ENCODE results near the gene OPCML. TPM values are rescaled to one million over a fixed set of nuclear protein-coding genes. Genes with fewer than 3 reads are reported as not detected.

OPCML gene
- total RNA-seq, 1 donor from 2014 or later = 2.7 TPM

DNA sequence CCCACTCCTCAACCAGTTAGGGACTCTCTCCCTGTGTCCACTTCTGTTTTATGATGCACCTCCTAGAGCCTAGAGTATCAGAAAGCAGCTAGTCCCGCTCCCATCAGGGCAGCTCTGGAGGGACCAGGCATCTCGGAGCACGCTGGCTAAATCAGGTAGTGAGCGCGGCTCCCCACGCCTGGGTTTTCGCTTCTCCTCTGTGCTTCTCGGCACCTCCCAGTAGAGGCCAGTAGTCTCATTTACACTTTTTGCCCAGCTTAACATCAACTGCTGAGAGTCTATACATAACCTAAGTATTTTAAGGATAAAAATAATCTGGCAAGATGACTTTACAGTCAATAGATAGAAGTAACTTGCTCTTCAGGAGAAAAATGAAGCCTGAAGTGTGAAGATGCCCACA is 473.8 kb downstream of the OPCML start:
- Mint-ChIP-seq H3K27ac (ENCODE audit: unreplicated experiment) (no peak overlapping the region), H3K9me3 (ENCODE audit: low read depth) (no peaks in the 10 kb centered on the region), H3K27me3 (ENCODE audit: low read depth) (peaks cover 7% of the 10 kb centered on the region), H3K4me1 (ENCODE audit: low read depth) (no peaks in the 10 kb centered on the region), H3K36me3 (ENCODE audit: low read depth) (no peaks in the 10 kb centered on the region), H3K4me3 (ENCODE audit: unreplicated experiment) (no peak overlapping the region)
- TF ChIP-seq, protein P1, sequence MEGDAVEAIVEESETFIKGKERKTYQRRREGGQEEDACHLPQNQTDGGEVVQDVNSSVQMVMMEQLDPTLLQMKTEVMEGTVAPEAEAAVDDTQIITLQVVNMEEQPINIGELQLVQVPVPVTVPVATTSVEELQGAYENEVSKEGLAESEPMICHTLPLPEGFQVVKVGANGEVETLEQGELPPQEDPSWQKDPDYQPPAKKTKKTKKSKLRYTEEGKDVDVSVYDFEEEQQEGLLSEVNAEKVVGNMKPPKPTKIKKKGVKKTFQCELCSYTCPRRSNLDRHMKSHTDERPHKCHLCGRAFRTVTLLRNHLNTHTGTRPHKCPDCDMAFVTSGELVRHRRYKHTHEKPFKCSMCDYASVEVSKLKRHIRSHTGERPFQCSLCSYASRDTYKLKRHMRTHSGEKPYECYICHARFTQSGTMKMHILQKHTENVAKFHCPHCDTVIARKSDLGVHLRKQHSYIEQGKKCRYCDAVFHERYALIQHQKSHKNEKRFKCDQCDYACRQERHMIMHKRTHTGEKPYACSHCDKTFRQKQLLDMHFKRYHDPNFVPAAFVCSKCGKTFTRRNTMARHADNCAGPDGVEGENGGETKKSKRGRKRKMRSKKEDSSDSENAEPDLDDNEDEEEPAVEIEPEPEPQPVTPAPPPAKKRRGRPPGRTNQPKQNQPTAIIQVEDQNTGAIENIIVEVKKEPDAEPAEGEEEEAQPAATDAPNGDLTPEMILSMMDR (IDR thresholded peaks at IDR 0.05) = no peak
- DNase-seq (ENCODE audit: low spot score) = no peak

DNA sequence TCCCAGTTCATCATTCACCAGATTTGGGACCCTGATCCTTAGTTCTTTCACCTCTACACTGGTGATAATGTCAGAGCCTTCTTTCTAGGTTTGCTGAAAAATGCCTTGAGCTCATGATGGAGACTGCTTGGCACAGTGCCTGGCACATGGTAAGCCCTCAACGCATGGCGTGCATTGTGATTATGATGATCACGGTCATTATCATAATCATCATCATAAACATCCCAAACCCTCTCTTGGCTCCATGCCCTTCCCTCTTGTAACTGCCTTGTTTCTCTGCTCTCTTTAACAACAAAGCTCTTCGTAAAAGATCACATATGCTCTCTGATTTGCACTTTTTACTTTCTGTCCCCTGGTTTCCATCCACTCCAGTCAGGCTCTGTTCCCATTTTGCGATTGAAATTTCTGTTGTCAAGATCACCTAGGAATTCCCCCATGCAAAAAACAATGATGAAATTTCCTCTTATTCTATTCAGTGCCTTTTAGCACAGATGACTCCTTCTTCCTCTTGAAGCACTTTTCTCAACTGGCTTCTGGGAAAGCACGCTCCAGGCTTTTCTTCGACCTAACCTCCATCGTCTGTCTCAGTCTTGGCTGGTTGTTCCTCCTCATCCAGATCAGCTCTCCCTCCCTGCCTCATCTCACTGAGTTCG is 479.1 kb downstream of the OPCML start:
- H3K27ac Mint-ChIP-seq (ENCODE audit: unreplicated experiment) = no peak overlapping the region
- no peak for DNase-seq (ENCODE audit: low spot score)
- TF ChIP-seq, protein P1 (IDR thresholded peaks at IDR 0.05) = no peak
- H3K4me3 Mint-ChIP-seq (ENCODE audit: unreplicated experiment) = no peak overlapping the region
- no peaks in the 10 kb centered on the region for H3K9me3 Mint-ChIP-seq (ENCODE audit: low read depth)
- H3K4me1 Mint-ChIP-seq (ENCODE audit: low read depth) = no peaks in the 10 kb centered on the region
- H3K27me3 Mint-ChIP-seq (ENCODE audit: low read depth) = peaks cover 4% of the 10 kb centered on the region
- H3K36me3 Mint-ChIP-seq (ENCODE audit: low read depth) = no peaks in the 10 kb centered on the region

DNA sequence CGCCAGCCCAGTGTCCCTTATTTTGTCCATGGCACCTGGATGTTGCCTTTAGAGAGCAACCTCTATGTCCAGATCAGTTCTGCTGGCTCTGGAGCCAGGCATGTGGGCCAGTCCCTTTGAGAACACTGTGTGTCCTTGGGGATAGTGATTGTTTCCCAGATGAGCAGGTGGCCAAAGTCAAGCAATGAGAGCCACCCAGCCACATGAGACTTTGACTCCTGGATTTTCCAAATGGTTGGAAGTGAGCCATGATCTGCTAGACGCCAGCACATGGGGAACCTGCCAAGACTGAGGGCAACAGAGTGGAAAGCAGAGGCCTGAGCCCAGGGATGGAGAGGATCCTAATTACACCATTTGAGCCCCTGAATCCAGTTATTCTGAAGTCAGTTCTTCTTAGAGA is 479.8 kb downstream of the OPCML start:
- no peaks in the 10 kb centered on the region for H3K36me3 Mint-ChIP-seq (ENCODE audit: low read depth)
- H3K4me1 Mint-ChIP-seq (ENCODE audit: low read depth) = peaks cover 4% of the 10 kb centered on the region
- TF ChIP-seq, protein P1 (IDR thresholded peaks at IDR 0.05) = no peak
- peaks cover 4% of the 10 kb centered on the region for H3K27me3 Mint-ChIP-seq (ENCODE audit: low read depth)
- H3K9me3 Mint-ChIP-seq (ENCODE audit: low read depth) = no peaks in the 10 kb centered on the region
- no peak for DNase-seq (ENCODE audit: low spot score)
- H3K27ac Mint-ChIP-seq (ENCODE audit: unreplicated experiment) = no peak overlapping the region
- H3K4me3 Mint-ChIP-seq (ENCODE audit: unreplicated experiment) = no peak overlapping the region

DNA sequence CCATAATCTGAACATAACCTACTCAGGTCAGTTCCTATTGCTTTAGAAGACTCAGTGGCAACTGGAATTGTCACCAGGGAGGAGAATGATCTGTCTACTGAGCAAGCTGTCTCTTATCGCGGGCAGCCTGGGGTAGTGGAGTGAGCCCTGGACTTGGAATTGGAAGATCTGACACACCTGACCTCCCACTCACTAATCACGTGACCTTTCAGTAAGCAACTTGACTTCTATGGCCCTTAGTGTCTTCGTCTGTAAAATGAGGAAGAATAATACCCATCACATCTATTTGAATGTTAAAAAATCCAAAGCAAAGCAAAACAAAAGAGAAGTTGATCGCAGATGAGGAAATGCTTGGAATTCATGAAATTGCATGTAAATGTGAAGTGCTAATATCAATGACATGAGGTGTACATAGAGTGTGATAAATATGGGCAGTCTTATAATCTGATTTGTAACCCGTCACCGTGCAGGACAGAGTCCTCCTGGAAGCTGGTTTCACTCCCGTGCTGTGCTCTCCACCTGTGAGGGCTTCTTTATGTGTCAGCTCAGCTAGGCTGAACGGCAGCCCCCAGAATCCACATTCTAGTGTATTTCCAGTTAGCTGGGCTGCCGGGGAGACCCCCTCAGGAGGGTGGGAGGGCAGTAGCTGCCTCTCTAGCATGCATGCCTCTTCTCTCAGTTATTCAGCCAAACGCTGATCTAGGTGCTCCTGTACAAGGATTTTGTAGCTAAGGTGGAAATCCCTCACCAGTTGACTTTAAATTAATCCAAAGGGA is 482.9 kb downstream of the OPCML start:
- Mint-ChIP-seq H3K36me3 (ENCODE audit: low read depth) (no peaks in the 10 kb centered on the region), H3K27me3 (ENCODE audit: low read depth) (peaks cover 4% of the 10 kb centered on the region), H3K27ac (ENCODE audit: unreplicated experiment) (no peak overlapping the region), H3K4me3 (ENCODE audit: unreplicated experiment) (no peak overlapping the region), H3K9me3 (ENCODE audit: low read depth) (no peaks in the 10 kb centered on the region), H3K4me1 (ENCODE audit: low read depth) (peaks cover 12% of the 10 kb centered on the region)
- TF ChIP-seq, protein P1 (IDR thresholded peaks at IDR 0.05) = no peak
- no peak for DNase-seq (ENCODE audit: low spot score)

DNA sequence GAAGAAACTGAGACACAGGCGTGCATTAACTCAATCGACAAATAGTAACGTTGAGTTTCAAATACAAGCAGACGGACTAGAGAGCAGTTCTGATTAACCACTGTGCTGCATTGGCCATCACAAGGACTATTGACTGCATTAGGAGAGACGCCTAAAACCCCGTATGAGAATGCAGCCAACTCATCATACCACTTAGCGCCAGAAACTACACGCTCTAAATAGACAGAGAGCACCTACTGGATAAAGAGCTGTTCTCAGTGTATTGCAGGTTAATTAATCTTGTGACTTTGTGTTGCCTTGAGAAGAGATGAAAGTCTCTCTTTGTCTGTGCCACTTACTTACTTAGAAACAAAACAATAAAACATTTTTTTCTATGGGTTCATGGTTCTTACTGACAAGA is 484.0 kb downstream of the OPCML start:
- Mint-ChIP-seq H3K36me3 (ENCODE audit: low read depth) (no peaks in the 10 kb centered on the region), H3K4me3 (ENCODE audit: unreplicated experiment) (no peak overlapping the region), H3K27me3 (ENCODE audit: low read depth) (peaks cover 4% of the 10 kb centered on the region), H3K27ac (ENCODE audit: unreplicated experiment) (no peak overlapping the region), H3K9me3 (ENCODE audit: low read depth) (no peaks in the 10 kb centered on the region), H3K4me1 (ENCODE audit: low read depth) (peaks cover 12% of the 10 kb centered on the region)
- no peak for DNase-seq (ENCODE audit: low spot score)
- TF ChIP-seq, protein P1 (IDR thresholded peaks at IDR 0.05) = no peak
